Keratinocyte (primary cell): ENCODE data around the gene SMYD3. TPM values are rescaled to one million over a fixed set of nuclear protein-coding genes. Genes with fewer than 3 reads are reported as not detected.

Source experiments
- DNase-seq: peaks from one replicate; pipeline ENCODE4 v3.0.0-alpha.2; 2011; ENCODE audit warnings: low read depth, missing footprints, low spot score
- FAIRE-seq: peaks from 2 replicates; lab custom pipeline; 2011; peaks lifted over from hg19 to GRCh38; lab: Jason Lieb, UNC
- H2AFZ ChIP-seq: 2 replicates; pipeline ENCODE4 v1.6.0; 2012; ENCODE audit warnings: low read length, control low read depth, inconsistent platforms; ENCODE audit not compliant: control insufficient read depth
- H3K27ac ChIP-seq: 2 replicates; pipeline ENCODE4 v1.5.1; 2011; ENCODE audit warnings: low read length; ENCODE audit not compliant: control insufficient read depth, insufficient read depth
- H3K27me3 ChIP-seq: 3 replicates; pipeline ENCODE4 v1.6.0; 2011; ENCODE audit warnings: low read length; ENCODE audit not compliant: control insufficient read depth, insufficient read depth; ENCODE audit errors: extremely low read depth
- H3K36me3 ChIP-seq, 2 experiments: 2 replicates in 1 of 2; 3 replicates in 1 of 2; pipeline ENCODE4 v1.5.1; 2011; ENCODE audit warnings: low read length in 2 of 2, mild to moderate bottlenecking in 1 of 2; ENCODE audit not compliant: control insufficient read depth in 2 of 2, insufficient read depth in 2 of 2; ENCODE audit errors: extremely low read depth in 1 of 2
- H3K4me1 ChIP-seq: 3 replicates; pipeline ENCODE4 v1.5.1; 2011; ENCODE audit warnings: low read length; ENCODE audit not compliant: control insufficient read depth, insufficient read depth; ENCODE audit errors: extremely low read depth
- H3K4me2 ChIP-seq: 3 replicates; pipeline ENCODE4 v1.6.0; 2011; ENCODE audit warnings: low read depth, low read length; ENCODE audit not compliant: control insufficient read depth, insufficient read depth; ENCODE audit errors: extremely low read depth
- H3K4me3 ChIP-seq, 3 experiments: fragments of 200-600 bp in 1 of 3; sonication (generic) in 1 of 3; 2 replicates in 2 of 3; 3 replicates in 1 of 3; pipeline ENCODE4 v1.5.1; 2011 to 2016; ENCODE audit warnings: low read length in 3 of 3, mild to moderate bottlenecking in 3 of 3, control low read depth in 2 of 3, inconsistent platforms in 1 of 3, low read depth in 1 of 3, mixed read lengths in 1 of 3, mixed run types in 1 of 3, moderate library complexity in 1 of 3; ENCODE audit not compliant: control insufficient read depth in 2 of 3, insufficient read depth in 2 of 3; ENCODE audit errors: extremely low read depth in 1 of 3
- H3K79me2 ChIP-seq: 2 replicates; pipeline ENCODE4 v1.6.0; 2012; ENCODE audit warnings: low read length; ENCODE audit not compliant: control insufficient read depth, insufficient read depth
- H3K9ac ChIP-seq: 3 replicates; pipeline ENCODE4 v1.6.0; 2011; ENCODE audit warnings: low read length; ENCODE audit not compliant: control insufficient read depth, insufficient read depth; ENCODE audit errors: extremely low read depth
- H3K9me1 ChIP-seq: 3 replicates; pipeline ENCODE4 v1.6.0; 2011; ENCODE audit warnings: low read length; ENCODE audit not compliant: control insufficient read depth, insufficient read depth; ENCODE audit errors: extremely low read depth
- H3K9me3 ChIP-seq: 2 replicates; pipeline ENCODE4 v1.5.1; 2012; ENCODE audit warnings: low read depth, low read length; ENCODE audit not compliant: control insufficient read depth
- H4K20me1 ChIP-seq: 3 replicates; pipeline ENCODE4 v1.6.0; 2011; ENCODE audit warnings: low read length; ENCODE audit not compliant: control insufficient read depth, insufficient read depth; ENCODE audit errors: extremely low read depth
- CTCF ChIP-seq, 3 experiments: IDR thresholded peaks in 1 of 3; conservative IDR thresholded peaks in 1 of 3; optimal IDR thresholded peaks in 1 of 3; 2 replicates in 2 of 3; 3 replicates in 1 of 3; pipeline versions ENCODE3 to v1.5.1; 2011; ENCODE audit warnings: low read length in 3 of 3, mild to moderate bottlenecking in 3 of 3, moderate library complexity in 2 of 3, control low read depth in 1 of 3, inconsistent platforms in 1 of 3; ENCODE audit not compliant: insufficient read depth in 2 of 3; ENCODE audit errors: extremely low read depth in 1 of 3
- EZH2 ChIP-seq: IDR thresholded peaks from one replicate; pipeline ENCODE4 v1.6.1; 2012; ENCODE audit warnings: inconsistent platforms, mild to moderate bottlenecking, low read length, moderate library complexity
- dilution Hi-C: fragments of 300-500 bp; cut with MboI; formaldehyde crosslinking; loops from one replicate; pipeline ENCODE4 v1.7.0; 2020; ENCODE audit warnings: low sequenced_read_pairs; ENCODE audit not compliant: extremely low pct_ligation_motif_present
- polyA plus RNA-seq, 5 experiments: library from polyadenylated mRNA; depleted of rRNA in 3 of 5; stranded (reverse) in 3 of 5; stranded (forward) in 1 of 5; unstranded in 1 of 5; fragments of >200 nt; gene quantifications; 1 replicate in 1 of 5; 2 replicates in 3 of 5; 3 replicates in 1 of 5; pipeline versions ENCODE4 v1.2.1 to v1.2.3, GENCODE V29; 2011 to 2012; ENCODE audit warnings: missing spikeins in 2 of 5, low read depth in 1 of 5, low replicate concordance in 1 of 5

The SMYD3 gene
- polyA plus RNA-seq, 1 donor (not counting 4 experiments of a cell fraction or from before 2014, with no cell fraction given) = 31.0 TPM

- Histone ChIP-seq H4K20me1 (no peaks in the 10 kb centered on the region), H3K9ac (no peak overlapping the region), H3K36me3 (no peaks in the 10 kb centered on the region), H3K4me1 (no peaks in the 10 kb centered on the region), H3K4me2 (no peak overlapping the region), H3K4me3 (no peak overlapping the region), H3K9me1 (no peaks in the 10 kb centered on the region), H3K9me3 (no peaks in the 10 kb centered on the region), H3K27ac (no peak overlapping the region), H3K27me3 (no peaks in the 10 kb centered on the region), H3K79me2 (no peaks in the 10 kb centered on the region), H2AFZ (no peak overlapping the region)
- DNase-seq = no peak
- dilution Hi-C loops = no loop called here
- no peak for TF ChIP-seq CTCF (optimal IDR thresholded peaks at IDR 0.05 in 1 of 3, IDR thresholded peaks at IDR 0.05 in 1 of 3, conservative IDR thresholded peaks at IDR 0.05 in 1 of 3; ENCODE audit: extremely low read depth in 1 of 3, insufficient read depth in 2 of 3, low read length in 3 of 3)
- no peak for FAIRE-seq
Observed at GRCh38 chr1:246126580-246126979, 380.5 kb downstream of the SMYD3 start.

- Histone ChIP-seq H3K79me2 (no peaks in the 10 kb centered on the region), H3K4me3 (no peak overlapping the region), H2AFZ (no peak overlapping the region), H3K4me2 (no peak overlapping the region), H3K9ac (no peak overlapping the region), H3K36me3 (no peaks in the 10 kb centered on the region), H3K9me1 (no peaks in the 10 kb centered on the region), H3K9me3 (no peaks in the 10 kb centered on the region), H3K27me3 (no peaks in the 10 kb centered on the region), H3K4me1 (no peaks in the 10 kb centered on the region), H4K20me1 (no peaks in the 10 kb centered on the region), H3K27ac (no peak overlapping the region)
- no peak for DNase-seq
- no peak for FAIRE-seq
- TF ChIP-seq EZH2 = no peak
- TF ChIP-seq CTCF (optimal IDR thresholded peaks at IDR 0.05 in 1 of 3, IDR thresholded peaks at IDR 0.05 in 1 of 3, conservative IDR thresholded peaks at IDR 0.05 in 1 of 3; ENCODE audit: extremely low read depth in 1 of 3, insufficient read depth in 2 of 3, low read length in 3 of 3) = no peak
- dilution Hi-C loops = no loop called here
Observed at GRCh38 chr1:246122071-246122470, 385.0 kb downstream of the SMYD3 start.
